ENCODE results near the gene TCF12.
"Not testable (repeated sequence)": the region's sequence is repeated elsewhere in the genome, so short reads cannot be mapped to it uniquely, and the experiment has no call there.

Gene TCF12

DNA sequence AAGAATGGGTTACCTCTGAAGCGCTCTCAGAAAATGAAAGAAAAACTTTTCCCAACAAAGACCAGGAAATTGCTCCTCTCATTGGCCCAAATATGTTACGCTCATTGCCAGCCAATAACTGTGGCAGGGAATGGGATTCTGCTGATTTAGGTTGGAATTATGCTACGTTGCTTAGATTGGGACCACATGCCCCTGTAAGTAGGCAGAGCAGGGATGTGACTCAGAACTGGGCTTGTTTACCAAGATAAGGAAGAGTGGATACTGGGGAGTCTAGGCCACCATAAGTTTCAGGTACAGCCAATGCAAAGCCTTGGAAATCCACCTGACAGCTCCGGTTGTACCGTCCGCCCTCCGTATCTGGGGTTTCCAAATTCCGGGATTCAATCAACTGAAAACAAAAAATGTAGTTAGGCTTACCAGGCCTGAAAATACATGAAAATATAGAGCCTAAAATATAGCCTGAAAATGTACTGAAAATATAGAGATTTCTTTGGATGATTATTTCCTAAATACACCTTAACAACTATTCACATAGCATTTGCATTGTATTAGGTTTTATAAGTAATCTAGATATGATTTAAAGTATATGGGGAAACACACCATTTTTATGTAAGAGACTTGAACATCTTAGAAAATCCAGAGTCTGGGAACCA is 1.5 kb upstream of the TCF12 start:
- no peak for DNase-seq

- DNase-seq = no peak
Measured at GRCh38 chr15:56917652-56918045, 795 bp upstream of the TCF12 start.

DNA sequence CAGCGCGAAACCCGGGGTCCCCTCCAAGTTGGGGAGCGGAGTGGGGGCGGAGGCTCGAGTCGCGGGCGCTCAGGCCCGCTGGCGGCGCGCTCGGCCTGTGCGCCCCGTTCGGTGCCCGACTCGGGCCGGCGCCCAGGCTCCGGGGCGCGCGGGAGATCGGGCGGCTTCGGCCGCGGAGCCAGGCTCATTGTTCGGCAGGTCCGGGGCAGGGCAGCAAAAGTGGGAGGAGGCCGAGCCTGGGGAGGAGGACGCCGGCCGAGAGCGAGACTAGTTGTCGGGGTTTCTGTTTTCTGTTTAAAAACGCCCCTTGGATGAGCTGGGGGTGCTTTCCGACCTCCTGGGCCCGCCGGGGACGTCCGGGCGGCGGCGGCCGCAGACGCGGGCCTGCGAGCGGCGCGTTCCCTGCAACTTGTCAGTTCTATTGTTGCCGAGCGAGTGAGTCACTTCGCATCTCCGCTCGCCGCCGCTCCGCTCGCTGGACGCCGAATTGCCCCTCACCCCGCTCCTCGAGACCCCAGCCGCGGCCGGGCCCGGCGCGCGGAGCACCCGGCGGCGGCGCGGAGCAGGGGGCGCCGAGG is 676 bp downstream of the TCF12 start:
- DNase-seq = peak; percentile 68 to 75

DNA sequence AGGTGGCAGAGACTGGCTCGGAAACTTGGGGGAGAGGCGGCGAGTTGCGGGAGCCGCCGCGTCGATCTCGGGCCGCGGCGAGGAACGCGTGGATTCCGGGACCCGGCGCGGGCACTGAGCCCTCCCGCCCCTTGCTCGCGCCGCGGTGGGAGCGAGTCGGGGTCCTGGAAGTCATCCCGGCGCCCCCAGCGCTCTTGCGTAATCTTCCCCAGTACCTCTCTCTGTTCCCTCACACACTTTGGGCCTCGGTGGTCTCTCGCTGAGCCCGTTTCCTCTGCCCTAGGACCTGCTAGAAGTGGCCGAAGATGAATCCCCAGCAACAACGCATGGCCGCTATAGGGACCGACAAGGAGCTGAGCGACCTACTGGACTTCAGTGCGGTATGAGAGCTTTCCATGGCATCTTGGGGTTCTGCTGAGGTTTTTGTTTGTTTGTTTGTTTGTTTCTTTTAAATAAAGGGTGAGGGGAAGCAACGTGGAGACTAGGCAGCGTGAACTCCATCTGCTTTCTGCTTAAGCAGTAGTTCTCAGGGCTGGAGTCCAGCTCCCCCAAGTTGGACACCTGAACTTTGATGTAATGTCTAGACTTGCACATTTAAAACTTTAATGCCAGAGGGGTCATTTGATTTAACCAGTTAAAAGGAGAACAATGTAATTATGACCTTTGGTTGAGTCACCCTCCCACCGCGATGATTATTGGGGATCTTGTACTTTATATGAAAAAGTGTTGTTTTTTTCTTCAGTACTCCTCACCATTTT is 1.3 kb downstream of the TCF12 start:
- peak in 1 of 2 experiments; percentile 57 for DNase-seq

DNA sequence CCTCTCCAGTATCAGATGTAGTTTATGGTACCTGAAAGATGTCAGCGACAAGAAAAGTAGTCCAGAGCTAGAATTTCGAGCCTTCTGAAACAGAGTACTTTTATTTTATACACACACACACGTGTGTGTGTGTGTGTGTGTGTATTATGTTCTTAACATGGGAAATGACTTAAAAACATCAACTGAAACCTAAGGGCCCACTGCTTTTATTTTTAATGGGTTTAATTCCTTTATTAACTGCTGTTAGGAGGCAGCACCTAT is 1.9 kb downstream of the TCF12 start:
- DNase-seq = no peak

DNA sequence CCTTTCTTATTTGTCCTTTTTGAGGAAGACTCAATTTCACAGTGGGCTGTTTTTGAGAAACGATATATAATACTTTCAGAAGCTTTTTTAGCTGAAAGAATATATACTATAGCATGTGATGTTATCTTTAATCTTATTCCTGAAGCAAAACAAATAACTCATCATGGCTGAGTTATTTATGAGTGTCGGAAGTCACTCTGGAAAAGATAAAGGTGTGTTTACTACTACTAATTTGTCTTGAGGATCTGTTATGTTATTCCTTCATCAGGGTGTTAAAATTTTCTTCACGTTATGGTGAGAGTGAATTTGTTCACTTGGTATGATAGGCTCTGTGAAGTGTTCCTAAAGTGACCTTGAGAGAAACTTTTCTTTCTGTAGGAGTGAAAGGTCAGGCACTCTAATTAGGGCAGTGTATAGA is 4.7 kb downstream of the TCF12 start:
- DNase-seq = no peak

- no peak for DNase-seq
Measured at GRCh38 chr15:56927816-56928215, 9.4 kb downstream of the TCF12 start.

DNA sequence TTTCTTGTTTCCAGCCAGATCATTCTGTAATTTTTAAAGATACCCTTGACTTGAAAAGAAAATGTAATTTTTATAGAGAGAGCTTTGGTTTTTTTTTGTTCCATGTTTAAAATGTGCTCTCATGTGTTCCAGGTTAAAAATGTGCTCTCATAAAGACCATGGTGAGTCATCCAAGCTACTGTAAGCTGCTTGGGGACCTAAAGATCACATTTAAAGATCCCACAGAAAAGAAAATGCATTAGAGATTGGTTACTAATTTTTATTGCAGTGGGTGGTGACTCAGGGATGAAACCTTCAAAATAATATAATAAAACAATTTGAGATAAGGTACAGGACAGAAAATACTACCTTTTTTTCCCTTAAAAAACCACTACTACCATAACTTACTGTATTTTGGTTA is 11.0 kb downstream of the TCF12 start:
- no peak for DNase-seq

DNA sequence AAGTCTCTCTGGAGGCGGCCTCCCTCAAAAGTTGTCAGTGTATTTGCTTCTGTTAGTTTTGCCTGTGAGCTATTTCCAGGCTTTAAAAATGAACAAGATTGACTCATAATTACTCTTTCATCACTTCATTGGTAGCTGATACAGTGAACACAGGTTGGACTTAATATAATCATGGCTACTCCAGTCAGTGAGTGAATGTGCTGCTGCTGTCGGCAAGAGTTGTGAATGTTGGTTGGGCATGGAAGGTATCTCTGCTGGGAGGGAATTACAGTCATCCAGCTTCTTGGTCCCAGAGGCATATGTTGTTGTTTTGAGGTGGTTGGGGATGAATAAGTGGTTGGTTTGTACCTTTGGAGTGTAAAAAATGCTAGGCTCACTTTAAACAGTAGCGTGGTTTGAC is 11.5 kb downstream of the TCF12 start:
- no peak for DNase-seq

DNA sequence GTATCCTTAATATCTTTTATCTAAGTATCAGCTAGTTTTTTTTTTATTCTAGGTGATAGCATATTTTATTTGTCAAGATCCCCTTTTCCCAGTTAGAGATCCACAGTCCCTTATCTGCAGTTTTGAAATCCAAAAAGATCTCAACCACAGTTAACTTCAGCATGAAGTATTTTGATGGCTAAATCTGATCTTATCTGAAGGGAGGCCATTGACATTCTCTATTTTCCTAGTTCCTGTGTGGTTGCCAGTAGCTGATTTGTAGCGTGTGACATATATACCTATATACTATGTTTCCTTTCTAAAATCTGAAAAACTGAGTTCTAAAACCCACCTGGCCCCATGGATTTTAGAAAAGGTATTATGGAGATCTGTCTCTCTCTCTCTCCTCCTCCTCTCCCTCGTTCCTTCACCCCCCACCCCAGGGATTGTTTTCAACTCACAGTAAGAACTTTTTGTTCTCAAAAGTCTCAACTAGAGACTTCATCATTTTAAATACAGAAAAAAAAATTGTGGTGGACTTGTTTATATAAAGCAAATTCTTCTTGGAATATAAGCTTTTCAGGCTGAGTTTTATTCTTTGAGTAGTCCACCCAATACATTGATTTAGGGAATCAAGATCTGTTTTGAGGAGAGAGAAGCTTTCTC is 12.3 kb downstream of the TCF12 start:
- no peak for DNase-seq

GRCh38 chr15:56931639-56932508 is 13.4 kb downstream of the TCF12 start:
- DNase-seq = no peak

GRCh38 chr15:56932509-56932868 is 14.0 kb downstream of the TCF12 start:
- DNase-seq = not testable (repeated sequence)

- DNase-seq = no peak
Measured at GRCh38 chr15:56933410-56933809, 15.0 kb downstream of the TCF12 start.

GRCh38 chr15:56933811-56934210 is 15.4 kb downstream of the TCF12 start:
- DNase-seq = no peak

- DNase-seq = no peak
Measured at GRCh38 chr15:56934269-56934668, 15.8 kb downstream of the TCF12 start.

DNA sequence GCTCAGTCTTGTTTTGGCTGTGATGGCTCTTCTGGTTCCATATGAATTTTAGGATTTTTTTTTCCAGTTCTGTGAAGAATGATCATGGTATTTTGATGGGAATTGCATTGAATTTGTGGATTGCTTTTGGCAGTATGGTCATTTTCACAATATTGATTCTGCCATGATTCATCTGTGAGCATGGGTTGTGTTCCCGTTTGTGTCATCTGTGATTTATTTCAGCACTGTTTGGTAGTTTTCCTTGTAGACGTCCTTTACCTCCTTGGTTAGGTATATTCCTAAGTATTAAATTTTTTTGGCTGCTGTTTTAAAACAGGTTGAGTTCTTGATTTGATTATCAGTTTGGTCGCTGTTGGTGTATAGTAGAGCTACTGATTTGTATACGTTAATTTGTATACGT is 18.5 kb downstream of the TCF12 start:
- no peak for DNase-seq

- DNase-seq = no peak
Measured at GRCh38 chr15:56939257-56939656, 20.8 kb downstream of the TCF12 start.

DNA sequence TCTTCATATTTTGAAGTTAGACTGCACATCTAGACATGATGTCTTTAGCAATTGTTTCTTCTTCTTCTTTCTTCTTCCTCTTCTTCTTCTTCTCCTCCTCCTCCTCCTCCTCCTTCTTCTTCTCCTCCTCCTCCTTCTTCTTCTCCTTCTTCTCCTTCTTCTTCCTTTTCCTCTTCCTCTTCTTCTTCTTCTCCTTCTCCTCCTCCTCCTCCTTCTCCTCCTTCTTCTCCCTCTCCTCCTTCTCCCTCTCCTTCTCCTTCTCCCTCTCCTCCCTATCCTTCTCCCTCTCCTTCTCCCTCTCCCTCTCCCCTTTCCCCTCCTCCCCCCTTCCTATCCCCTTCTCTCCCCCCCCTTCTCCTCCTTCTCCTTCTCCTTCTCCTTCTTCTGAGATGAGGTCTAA is 21.9 kb downstream of the TCF12 start:
- DNase-seq = no peak

GRCh38 chr15:56942118-56942517 is 23.7 kb downstream of the TCF12 start:
- no peak for DNase-seq

DNA sequence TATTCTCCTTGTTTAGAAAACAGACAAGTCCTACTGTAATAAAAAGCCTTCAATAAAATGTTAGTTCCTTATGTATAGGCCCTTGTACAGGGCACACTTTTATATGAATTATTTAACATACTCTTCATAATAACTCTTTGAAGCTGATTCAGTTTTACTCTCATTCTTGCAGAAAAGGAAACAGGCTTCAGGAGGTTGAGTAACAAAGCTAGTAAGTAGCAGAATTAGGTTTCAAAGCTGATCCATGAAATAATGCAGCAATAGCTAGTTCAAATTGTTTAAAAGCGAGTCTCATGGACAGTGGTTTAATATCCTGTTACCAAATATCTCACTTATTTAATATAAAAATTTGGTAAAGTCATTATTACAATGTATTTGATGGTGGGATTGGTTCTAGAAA is 25.0 kb downstream of the TCF12 start:
- no peak for DNase-seq

DNA sequence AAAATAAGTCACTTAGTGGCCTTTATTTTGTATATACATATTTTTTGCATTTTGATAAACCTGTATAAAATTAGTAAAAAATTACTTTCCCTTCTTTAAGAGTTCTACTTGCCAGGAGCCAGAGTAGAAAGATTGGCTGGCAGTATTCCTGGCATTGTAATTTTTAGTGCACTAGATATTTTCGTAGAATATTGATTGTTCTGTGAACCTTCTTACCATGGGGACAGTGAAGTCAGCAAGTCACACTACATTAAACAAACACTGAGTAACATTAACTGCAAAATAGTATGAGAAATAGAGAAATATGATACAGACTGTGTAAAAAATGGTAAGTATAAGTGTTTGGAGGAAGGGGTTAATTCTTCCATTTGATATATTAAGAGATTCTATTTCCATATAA is 26.0 kb downstream of the TCF12 start:
- no peak for DNase-seq

DNA sequence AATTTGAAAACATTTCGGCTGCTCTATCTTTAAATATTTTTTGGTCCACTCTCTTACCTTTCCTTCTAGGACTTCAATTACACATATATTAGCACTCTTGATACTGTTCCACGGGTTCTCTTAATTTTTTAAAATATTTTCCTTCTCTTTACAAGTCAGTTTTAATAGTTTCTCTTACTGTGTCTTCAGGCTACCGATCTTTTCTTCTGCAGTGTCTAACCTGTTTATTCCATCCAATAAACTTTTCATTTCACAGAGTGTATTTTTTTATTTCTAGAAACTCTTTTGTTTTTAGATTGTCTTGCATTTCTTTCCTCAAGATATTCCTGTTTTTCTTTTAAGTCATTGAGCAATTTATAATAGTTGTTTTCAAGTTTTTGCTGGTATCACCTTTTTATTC is 27.7 kb downstream of the TCF12 start:
- no peak for DNase-seq

Measured in activated T-cell treated with anti-CD3 and anti-CD28 coated beads, Interleukin-2, amount 50 U/mL, for 48 hours (primary cell).